T-helper 1 cell treated with Interleukin-12 subunit alpha and Interleukin-12 subunit beta and Interleukin-4 antibody, amounts not matched to agents 30 ng/mL and 1 ng/mL, for 36 hours (primary cell): ENCODE measurements around the gene MAG. TPM values are rescaled to one million over a fixed set of nuclear protein-coding genes. Genes with fewer than 3 reads are reported as not detected.

ENCODE experiments used
- intact Hi-C: fragments of 100-400 bp; cut with micrococcal nuclease; formaldehyde crosslinking; loops from one replicate; pipeline ENCODE4 v1.15.1; 2024
- total RNA-seq: library from RNA; stranded (reverse); gene quantifications from 2 replicates; pipeline ENCODE4 v1.2.3, GENCODE V29; 2022

MAG gene
- total RNA-seq, 1 donor from 2014 or later = 0.32 TPM

- intact Hi-C loops = no loop called here
These were observed 49.7 kb downstream of the MAG start for GRCh38 chr19:35341565-35342225.

- intact Hi-C loops = no loop called here
These were observed 50.5 kb downstream of the MAG start for GRCh38 chr19:35342430-35342829.

- intact Hi-C loops = no loop called here
These were observed 52.6 kb downstream of the MAG start for GRCh38 chr19:35344511-35345031.

GRCh38 chr19:35345671-35346111 is 53.7 kb downstream of the MAG start:
- intact Hi-C loops = no loop called here

- intact Hi-C loops = loop anchor here (1.0 kb wide), 3 partner anchors 77 to 135 kb away; no protein-coding TSS in a partner anchor
These were observed 54.5 kb downstream of the MAG start for GRCh38 chr19:35346193-35347052.

GRCh38 chr19:35347171-35347929 is 55.4 kb downstream of the MAG start, which contains the start of gene FFAR1:
Gene FFAR1 (plus strand): TSS chr19:35347902. CDS start chr19:35351552, 3,650 bp downstream.
- intact Hi-C loops = loop anchor here (1.0 kb wide), 3 partner anchors 78 to 136 kb away; no protein-coding TSS in a partner anchor

- intact Hi-C loops = loop anchor here (1.0 kb wide), 3 partner anchors 79 to 137 kb away; no protein-coding TSS in a partner anchor
These were observed 56.0 kb downstream of the MAG start for GRCh38 chr19:35347930-35348298.

- intact Hi-C loops = no loop called here
These were observed 57.1 kb downstream of the MAG start for GRCh38 chr19:35348911-35349611.

GRCh38 chr19:35349614-35350521 is 57.9 kb downstream of the MAG start:
- intact Hi-C loops = no loop called here

GRCh38 chr19:35350591-35350990 is 58.6 kb downstream of the MAG start:
- intact Hi-C loops = no loop called here

GRCh38 chr19:35351411-35352176 is 59.6 kb downstream of the MAG start:
- intact Hi-C loops = loop anchor here (1.0 kb wide), 2 partner anchors 117 to 144 kb away; no protein-coding TSS in a partner anchor

GRCh38 chr19:35352177-35352447 is 60.2 kb downstream of the MAG start:
- intact Hi-C loops = loop anchor here (1.0 kb wide), 2 partner anchors 116 to 143 kb away; no protein-coding TSS in a partner anchor

GRCh38 chr19:35352448-35353304 is 60.7 kb downstream of the MAG start:
- intact Hi-C loops = loop anchor here (1.0 kb wide), 3 partner anchors 116 to 240 kb away; no protein-coding TSS in a partner anchor

- intact Hi-C loops = loop anchor here (1.0 kb wide), 1 partner anchor 239 kb away; no protein-coding TSS in a partner anchor
These were observed 61.7 kb downstream of the MAG start for GRCh38 chr19:35353635-35354034.

GRCh38 chr19:35354898-35355297 is 62.9 kb downstream of the MAG start:
- intact Hi-C loops = no loop called here

GRCh38 chr19:35355791-35356460 is 64.0 kb downstream of the MAG start:
- intact Hi-C loops = no loop called here

- intact Hi-C loops = no loop called here
These were observed 66.1 kb downstream of the MAG start, which contains the start of gene FFAR3 for GRCh38 chr19:35357867-35358573. Gene FFAR3 (plus strand): TSS chr19:35358460. CDS start chr19:35358891, 431 bp downstream.
